ENCODE data around the gene SOAT2.

DNA sequence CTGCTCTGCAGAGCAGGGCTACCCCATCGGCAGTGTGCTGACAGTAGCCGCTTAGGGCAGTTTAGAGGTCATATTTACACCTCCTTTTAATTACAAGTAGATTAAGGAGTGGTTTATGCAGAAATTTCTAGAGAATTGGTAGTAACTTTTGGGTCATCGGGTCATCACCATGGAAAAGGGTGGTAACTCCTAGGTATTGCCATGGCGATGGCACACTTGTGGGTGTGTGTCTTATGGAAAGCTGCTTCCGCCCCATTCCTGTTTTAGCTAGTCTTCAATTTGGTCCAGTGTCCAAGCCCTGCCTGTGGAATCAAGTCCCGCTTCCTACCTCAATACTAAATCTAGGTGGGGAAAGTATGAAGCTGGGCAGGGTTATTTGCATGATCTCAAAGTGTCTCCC lies 47.8 kb downstream of the SOAT2 start:
- TF ChIP-seq, protein P1, sequence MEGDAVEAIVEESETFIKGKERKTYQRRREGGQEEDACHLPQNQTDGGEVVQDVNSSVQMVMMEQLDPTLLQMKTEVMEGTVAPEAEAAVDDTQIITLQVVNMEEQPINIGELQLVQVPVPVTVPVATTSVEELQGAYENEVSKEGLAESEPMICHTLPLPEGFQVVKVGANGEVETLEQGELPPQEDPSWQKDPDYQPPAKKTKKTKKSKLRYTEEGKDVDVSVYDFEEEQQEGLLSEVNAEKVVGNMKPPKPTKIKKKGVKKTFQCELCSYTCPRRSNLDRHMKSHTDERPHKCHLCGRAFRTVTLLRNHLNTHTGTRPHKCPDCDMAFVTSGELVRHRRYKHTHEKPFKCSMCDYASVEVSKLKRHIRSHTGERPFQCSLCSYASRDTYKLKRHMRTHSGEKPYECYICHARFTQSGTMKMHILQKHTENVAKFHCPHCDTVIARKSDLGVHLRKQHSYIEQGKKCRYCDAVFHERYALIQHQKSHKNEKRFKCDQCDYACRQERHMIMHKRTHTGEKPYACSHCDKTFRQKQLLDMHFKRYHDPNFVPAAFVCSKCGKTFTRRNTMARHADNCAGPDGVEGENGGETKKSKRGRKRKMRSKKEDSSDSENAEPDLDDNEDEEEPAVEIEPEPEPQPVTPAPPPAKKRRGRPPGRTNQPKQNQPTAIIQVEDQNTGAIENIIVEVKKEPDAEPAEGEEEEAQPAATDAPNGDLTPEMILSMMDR (IDR thresholded peaks at IDR 0.05) = no peak
- TF ChIP-seq POLR2A (IDR thresholded peaks at IDR 0.05) = no peak
- no peak for TF ChIP-seq POLR2AphosphoS5 (IDR thresholded peaks at IDR 0.05)

All from transverse colon (tissue), 4 donors.